ENCODE data around the gene ATF3.

ATF3 gene

DNA sequence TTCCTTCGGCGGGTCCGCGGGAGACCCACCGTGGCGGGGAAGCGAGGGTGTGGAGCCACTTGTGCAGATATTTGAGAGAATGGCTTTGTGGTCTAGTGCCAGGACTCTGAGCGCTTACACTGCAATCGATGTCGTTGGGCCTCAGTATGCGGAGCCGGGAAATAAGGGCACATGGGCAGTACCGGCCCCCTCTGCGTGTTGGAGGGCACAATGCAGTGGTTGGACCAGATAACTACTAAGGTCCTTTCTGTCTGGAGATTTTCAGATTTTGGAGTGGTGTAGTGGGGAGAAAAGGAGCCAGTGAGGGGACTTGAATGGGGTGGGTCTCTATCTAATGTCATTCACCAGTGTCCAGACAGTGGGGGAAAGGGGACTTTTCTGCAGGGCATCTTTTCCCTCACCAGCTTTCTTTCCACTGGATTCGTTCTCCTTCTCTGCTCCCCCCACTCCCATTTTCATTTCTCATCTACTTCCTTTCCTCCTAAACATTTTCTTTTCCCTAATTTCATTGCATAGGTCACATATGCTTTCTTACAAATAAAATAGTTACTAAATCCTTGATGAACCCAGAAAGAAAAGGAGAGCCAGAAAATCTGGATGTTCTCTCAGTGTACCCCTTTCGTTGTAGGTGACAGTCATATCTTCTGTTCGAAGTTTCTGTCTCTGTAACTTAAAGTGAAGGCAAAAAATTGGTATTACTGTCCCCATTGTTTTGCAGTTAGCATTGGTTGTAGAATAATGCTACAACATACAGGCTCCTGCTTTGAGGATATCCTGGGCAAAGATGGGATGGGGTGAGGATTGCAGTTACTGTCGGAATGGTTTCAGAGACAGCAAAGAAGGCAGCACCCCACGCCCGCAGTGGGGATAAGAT, 1.4 kb downstream of the ATF3 start:
- Histone ChIP-seq H3K79me2 (ENCODE audit: insufficient read depth, low read length) (no peaks in the 10 kb centered on the region), H4K20me1 (ENCODE audit: insufficient read depth, low read length) (peaks cover 20% of the 10 kb centered on the region; the same call in 1 of the 2 replicates), H3K36me3 (ENCODE audit: insufficient read depth, low read length) (no peaks in the 10 kb centered on the region), H3K4me2 (ENCODE audit: insufficient read depth, low read length) (peak overlapping the region; percentile 95), H3K4me1 (ENCODE audit: insufficient read depth, low read length) (peaks cover 32% of the 10 kb centered on the region), H3K4me3 (ENCODE audit: low read depth in 1 of 2, low read length in 2 of 2) (peak overlapping the region; percentile 75 to 79; a peak in 3 of 4 replicates), H3K27ac (ENCODE audit: low read length) (peak overlapping the region; percentile 1; the same call in 1 of the 2 replicates), H3K9ac (ENCODE audit: low read depth, low read length) (peak overlapping the region; percentile 83), H3K27me3 (ENCODE audit: insufficient read depth, low read length, poor library complexity) (peaks cover 48% of the 10 kb centered on the region), H2AFZ (ENCODE audit: low read depth, low read length) (peak overlapping the region; percentile 72), H3K9me3 (ENCODE audit: insufficient read depth, low read length, severe bottlenecking) (no peaks in the 10 kb centered on the region)
- no peak for ATAC-seq (ENCODE audit: insufficient read depth, low read depth)
- no peak for DNase-seq
- TF ChIP-seq, protein P1, sequence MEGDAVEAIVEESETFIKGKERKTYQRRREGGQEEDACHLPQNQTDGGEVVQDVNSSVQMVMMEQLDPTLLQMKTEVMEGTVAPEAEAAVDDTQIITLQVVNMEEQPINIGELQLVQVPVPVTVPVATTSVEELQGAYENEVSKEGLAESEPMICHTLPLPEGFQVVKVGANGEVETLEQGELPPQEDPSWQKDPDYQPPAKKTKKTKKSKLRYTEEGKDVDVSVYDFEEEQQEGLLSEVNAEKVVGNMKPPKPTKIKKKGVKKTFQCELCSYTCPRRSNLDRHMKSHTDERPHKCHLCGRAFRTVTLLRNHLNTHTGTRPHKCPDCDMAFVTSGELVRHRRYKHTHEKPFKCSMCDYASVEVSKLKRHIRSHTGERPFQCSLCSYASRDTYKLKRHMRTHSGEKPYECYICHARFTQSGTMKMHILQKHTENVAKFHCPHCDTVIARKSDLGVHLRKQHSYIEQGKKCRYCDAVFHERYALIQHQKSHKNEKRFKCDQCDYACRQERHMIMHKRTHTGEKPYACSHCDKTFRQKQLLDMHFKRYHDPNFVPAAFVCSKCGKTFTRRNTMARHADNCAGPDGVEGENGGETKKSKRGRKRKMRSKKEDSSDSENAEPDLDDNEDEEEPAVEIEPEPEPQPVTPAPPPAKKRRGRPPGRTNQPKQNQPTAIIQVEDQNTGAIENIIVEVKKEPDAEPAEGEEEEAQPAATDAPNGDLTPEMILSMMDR (IDR thresholded peaks at IDR 0.05; ENCODE audit: borderline replicate concordance, extremely low read depth, low read length, poor library complexity, severe bottlenecking) = no peak
- TF ChIP-seq EZH2 (IDR thresholded peaks at IDR 0.05; ENCODE audit: borderline replicate concordance, low read depth, low read length, severe bottlenecking) = peak; percentile 82

DNA sequence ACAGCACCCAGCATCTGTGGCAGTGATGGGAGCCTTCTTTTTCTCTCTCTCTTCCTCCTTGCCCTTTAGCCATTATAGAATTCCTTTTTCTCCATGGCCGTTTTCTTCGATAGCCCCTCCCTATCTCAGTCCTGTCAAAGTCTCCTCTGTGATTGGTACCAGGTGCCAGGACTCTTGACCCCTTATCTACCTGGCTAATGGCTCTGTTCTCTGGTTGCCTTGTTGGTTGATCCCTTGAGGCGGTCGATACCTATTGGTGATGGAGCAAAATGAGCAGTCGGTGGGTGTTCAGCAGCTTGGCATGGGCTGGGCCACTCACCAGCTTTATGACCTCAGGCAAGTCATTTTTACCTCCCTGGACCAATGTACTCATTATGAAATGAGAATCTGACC, 2.0 kb downstream of the ATF3 start:
- Histone ChIP-seq H3K27ac (ENCODE audit: low read length) (no peak overlapping the region), H3K4me3 (ENCODE audit: low read depth in 1 of 2, low read length in 2 of 2) (peak overlapping the region in 1 of 2 experiments; percentile 18; a peak in 1 of 4 replicates), H3K9ac (ENCODE audit: low read depth, low read length) (no peak overlapping the region), H3K27me3 (ENCODE audit: insufficient read depth, low read length, poor library complexity) (peaks cover 44% of the 10 kb centered on the region), H2AFZ (ENCODE audit: low read depth, low read length) (no peak overlapping the region), H3K9me3 (ENCODE audit: insufficient read depth, low read length, severe bottlenecking) (no peaks in the 10 kb centered on the region), H3K36me3 (ENCODE audit: insufficient read depth, low read length) (no peaks in the 10 kb centered on the region), H4K20me1 (ENCODE audit: insufficient read depth, low read length) (peaks cover 20% of the 10 kb centered on the region; the same call in 1 of the 2 replicates), H3K4me2 (ENCODE audit: insufficient read depth, low read length) (peak overlapping the region; percentile 95; the same call in 1 of the 2 replicates), H3K79me2 (ENCODE audit: insufficient read depth, low read length) (no peaks in the 10 kb centered on the region), H3K4me1 (ENCODE audit: insufficient read depth, low read length) (peaks cover 30% of the 10 kb centered on the region)
- no peak for TF ChIP-seq EZH2 (IDR thresholded peaks at IDR 0.05; ENCODE audit: borderline replicate concordance, low read depth, low read length, severe bottlenecking)
- TF ChIP-seq, protein P1 (IDR thresholded peaks at IDR 0.05; ENCODE audit: borderline replicate concordance, extremely low read depth, low read length, poor library complexity, severe bottlenecking) = no peak
- ATAC-seq (ENCODE audit: insufficient read depth, low read depth) (no peak), DNase-seq (no peak)

DNA sequence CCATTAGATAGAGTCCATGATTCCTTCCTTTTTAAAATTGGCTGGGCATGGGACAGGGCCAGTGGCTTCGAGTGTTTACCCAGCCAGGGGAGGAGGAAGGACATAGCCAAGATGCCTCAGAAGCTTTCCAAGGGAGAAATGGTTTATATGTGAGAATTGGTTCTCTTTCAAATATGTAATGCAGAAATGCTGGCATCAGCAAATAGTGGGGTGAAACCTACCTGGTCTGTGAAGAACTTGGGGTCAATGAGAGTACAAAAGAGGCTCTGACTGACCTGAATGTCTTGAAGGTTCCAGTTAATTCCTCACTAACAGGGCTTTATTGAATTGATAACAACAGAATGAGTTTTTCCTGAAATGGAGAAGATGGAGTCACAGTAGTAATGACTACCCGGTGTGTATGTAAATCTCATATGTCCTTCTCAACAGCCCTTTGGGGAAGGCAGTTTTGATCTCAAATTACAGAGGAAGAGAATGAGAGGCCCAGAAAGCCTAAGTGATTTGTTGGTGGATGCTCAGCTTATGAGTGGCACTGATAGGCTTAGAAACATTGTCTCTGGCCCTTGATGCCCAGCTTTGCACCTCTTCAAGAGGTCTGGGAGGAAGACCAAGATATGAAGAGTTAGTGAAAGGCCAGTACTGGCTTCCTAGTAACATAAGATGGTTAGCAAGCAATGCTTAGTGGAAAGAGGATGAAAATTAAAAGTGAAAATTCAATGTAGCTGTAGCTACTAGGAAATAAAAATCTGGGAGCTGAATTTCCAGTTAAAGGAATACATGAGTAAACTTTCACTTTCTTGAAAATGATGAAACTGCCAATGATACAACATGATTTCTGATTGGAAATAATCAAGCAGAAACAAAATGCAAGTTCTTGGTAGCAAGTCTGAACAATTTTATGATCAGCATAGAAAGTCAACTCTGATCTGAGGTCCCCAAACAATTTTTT, 2.7 kb downstream of the ATF3 start:
- Histone ChIP-seq H3K79me2 (ENCODE audit: insufficient read depth, low read length) (no peaks in the 10 kb centered on the region), H3K9me3 (ENCODE audit: insufficient read depth, low read length, severe bottlenecking) (no peaks in the 10 kb centered on the region), H3K27ac (ENCODE audit: low read length) (no peak overlapping the region), H3K9ac (ENCODE audit: low read depth, low read length) (no peak overlapping the region), H4K20me1 (ENCODE audit: insufficient read depth, low read length) (peaks cover 20% of the 10 kb centered on the region; the same call in 1 of the 2 replicates), H3K36me3 (ENCODE audit: insufficient read depth, low read length) (0 out of 2 replicates have a peak, but pooled peaks cover 3% of the 10 kb centered on the region), H3K27me3 (ENCODE audit: insufficient read depth, low read length, poor library complexity) (peaks cover 37% of the 10 kb centered on the region), H2AFZ (ENCODE audit: low read depth, low read length) (no peak overlapping the region), H3K4me2 (ENCODE audit: insufficient read depth, low read length) (no peak overlapping the region), H3K4me3 (ENCODE audit: low read depth in 1 of 2, low read length in 2 of 2) (no peak overlapping the region), H3K4me1 (ENCODE audit: insufficient read depth, low read length) (peaks cover 25% of the 10 kb centered on the region)
- TF ChIP-seq, protein P1 (IDR thresholded peaks at IDR 0.05; ENCODE audit: borderline replicate concordance, extremely low read depth, low read length, poor library complexity, severe bottlenecking) = no peak
- TF ChIP-seq EZH2 (IDR thresholded peaks at IDR 0.05; ENCODE audit: borderline replicate concordance, low read depth, low read length, severe bottlenecking) = no peak
- DNase-seq (no peak), ATAC-seq (ENCODE audit: insufficient read depth, low read depth) (no peak)
